Breast epithelium (tissue), 4 donors: ENCODE data around the gene JUND. TPM values are rescaled to one million over a fixed set of nuclear protein-coding genes. Genes with fewer than 3 reads are reported as not detected.

ENCODE experiments used
- DNase-seq, 2 donors: peaks; one replicate each; pipeline ENCODE4 v3.0.0-alpha.2; 2019; ENCODE audit warnings: low spot score in 2 of 2
- H3K27ac ChIP-seq, 2 donors: fragments of 200-600 bp; sonication (generic) in 1 of 2; one replicate each; pipeline ENCODE4 v1.5.1; 2016 to 2019; ENCODE audit warnings: mild to moderate bottlenecking in 1 of 2
- H3K27me3 ChIP-seq, 2 donors: fragments of 200-600 bp; sonication (generic) in 1 of 2; one replicate each; pipeline versions ENCODE4 v1.5.1 to v1.6.0; 2017 to 2019; ENCODE audit warnings: control low read depth in 1 of 2, mild to moderate bottlenecking in 1 of 2
- H3K36me3 ChIP-seq: fragments of 200-600 bp; one replicate; pipeline ENCODE4 v1.5.1; 2019
- H3K4me1 ChIP-seq, 2 donors: fragments of 200-600 bp; sonication (generic); one replicate each; pipeline ENCODE4 v1.5.1; 2016 to 2019; ENCODE audit warnings: control low read depth in 1 of 2
- H3K4me3 ChIP-seq, 3 donors: fragments of 200-600 bp; sonication (generic); 1 replicate in 2 of 3; 2 replicates in 1 of 3; pipeline ENCODE4 v1.5.1; 2016 to 2019; ENCODE audit warnings: mild to moderate bottlenecking in 3 of 3, moderate library complexity in 2 of 3
- H3K9me3 ChIP-seq, 2 donors: fragments of 200-600 bp; sonication (generic) in 1 of 2; one replicate each; pipeline ENCODE4 v1.5.1; 2016 to 2019; ENCODE audit warnings: control low read depth in 1 of 2
- CTCF ChIP-seq, 3 donors: fragments of 450-650 bp; IDR thresholded peaks; one replicate each; pipeline ENCODE4 v1.5.1; 2016 to 2017; ENCODE audit warnings: antibody characterized with exemption in 3 of 3, mild to moderate bottlenecking in 3 of 3, moderate library complexity in 3 of 3
- POLR2A ChIP-seq: fragments of 450-650 bp; IDR thresholded peaks from one replicate; pipeline ENCODE4 v1.6.1; 2016; ENCODE audit warnings: antibody characterized with exemption, mild to moderate bottlenecking, moderate library complexity
- POLR2AphosphoS5 ChIP-seq, 3 donors: sonication (generic); formaldehyde crosslinking; IDR thresholded peaks; one replicate each; pipeline ENCODE4 v1.6.1; 2017; ENCODE audit warnings: antibody characterized with exemption in 3 of 3
- intact Hi-C: fragments of 100-400 bp; cut with DNase I; formaldehyde crosslinking; loops from one replicate; pipeline ENCODE4 v1.15.1; 2023; ENCODE audit warnings: low total_unique reads
- total RNA-seq, 3 donors: library from RNA; depleted of rRNA; stranded (reverse); fragments of >200 nt; gene quantifications; one replicate each; pipeline ENCODE4 v1.1.0, GENCODE V29; 2016

The JUND gene
- total RNA-seq, 3 donors from 2014 or later: 325 to 833 (median 602) TPM

- intact Hi-C loops: no loop called here
- Histone ChIP-seq H3K9me3 (no peaks in the 10 kb centered on the region), H3K27me3 (no peaks in the 10 kb centered on the region), H3K36me3 (no peaks in the 10 kb centered on the region), H3K27ac (peak overlapping the region; percentile 92), H3K4me1 (peaks cover 4 to 6% of the 10 kb centered on the region in 2 donors), H3K4me3 (no peak overlapping the region)
- no peak for TF ChIP-seq CTCF (IDR thresholded peaks at IDR 0.05)
- DNase-seq: no peak
These were observed 24.9 kb upstream of the JUND start for GRCh38 chr19:18306209-18306887.

- peak overlapping the region; percentile 42 to 63 (median 46) for H3K4me3 ChIP-seq
- H3K9me3 ChIP-seq: no peaks in the 10 kb centered on the region
- intact Hi-C loops: no loop called here
- DNase-seq: peak; percentile 68 to 75
- no peaks in the 10 kb centered on the region for H3K36me3 ChIP-seq
- H3K27me3 ChIP-seq: no peaks in the 10 kb centered on the region
- TF ChIP-seq CTCF (IDR thresholded peaks at IDR 0.05): no peak
- peak; percentile 41 for TF ChIP-seq POLR2A
- peak; percentile 47 to 83 (median 78) for TF ChIP-seq POLR2AphosphoS5 (IDR thresholded peaks at IDR 0.05)
- peaks cover 6 to 7% of the 10 kb centered on the region in 2 donors for H3K4me1 ChIP-seq
- H3K27ac ChIP-seq: peak overlapping the region; percentile 92
These were observed 23.3 kb upstream of the JUND start for GRCh38 chr19:18304458-18305310.

- peak overlapping the region; percentile 92 for H3K27ac ChIP-seq
- no peaks in the 10 kb centered on the region for H3K27me3 ChIP-seq
- peaks cover 6 to 7% of the 10 kb centered on the region in 2 donors for H3K4me1 ChIP-seq
- no peak for DNase-seq
- no peaks in the 10 kb centered on the region for H3K9me3 ChIP-seq
- H3K36me3 ChIP-seq: no peaks in the 10 kb centered on the region
- intact Hi-C loops: no loop called here
- H3K4me3 ChIP-seq: peak overlapping the region; percentile 42 to 63 (median 46)
- TF ChIP-seq POLR2AphosphoS5 (IDR thresholded peaks at IDR 0.05) (no peak), CTCF (IDR thresholded peaks at IDR 0.05) (no peak), POLR2A (no peak)
These were observed 22.7 kb upstream of the JUND start for GRCh38 chr19:18304208-18304457.

- Histone ChIP-seq H3K27me3 (no peaks in the 10 kb centered on the region), H3K27ac (peak overlapping the region; percentile 40 to 65), H3K4me1 (peaks cover 6 to 7% of the 10 kb centered on the region in 2 donors), H3K4me3 (no peak overlapping the region), H3K9me3 (no peaks in the 10 kb centered on the region), H3K36me3 (no peaks in the 10 kb centered on the region)
- no peak for DNase-seq
- TF ChIP-seq CTCF (IDR thresholded peaks at IDR 0.05) (no peak), POLR2A (no peak), POLR2AphosphoS5 (IDR thresholded peaks at IDR 0.05) (no peak)
- intact Hi-C loops: no loop called here
These were observed 20.3 kb upstream of the JUND start for GRCh38 chr19:18301718-18302111.
